Fibroblast of the aortic adventitia (primary cell): ENCODE results near the gene FLAD1. TPM values are rescaled to one million over a fixed set of nuclear protein-coding genes. Genes with fewer than 3 reads are reported as not detected.

ENCODE experiments used
- DNase-seq: peaks from one replicate; pipeline ENCODE4 v3.0.0-alpha.2; 2010; ENCODE audit warnings: low read depth
- H3K4me3 ChIP-seq: 2 replicates; pipeline ENCODE4 v1.5.1; 2011; ENCODE audit warnings: low read depth, mild to moderate bottlenecking, control low read depth, low read length, moderate library complexity
- total RNA-seq: library from RNA; depleted of rRNA; stranded (reverse); fragments of >200 nt; gene quantifications from 2 replicates; pipeline ENCODE4 v1.2.3, GENCODE V29; 2012; ENCODE audit warnings: low replicate concordance
- TF ChIP-seq, protein P1 (sequence below): IDR thresholded peaks from 2 replicates; pipeline ENCODE4 v1.5.1; 2011; ENCODE audit warnings: mild to moderate bottlenecking, low read length, control low read depth, inconsistent platforms; ENCODE audit not compliant: insufficient read depth

Gene FLAD1
- total RNA-seq, 1 donor = 17.7 TPM

GRCh38 chr1:154944401-154945159 lies 38.6 kb upstream of the FLAD1 start:
- no peak for DNase-seq
- TF ChIP-seq, protein P1, sequence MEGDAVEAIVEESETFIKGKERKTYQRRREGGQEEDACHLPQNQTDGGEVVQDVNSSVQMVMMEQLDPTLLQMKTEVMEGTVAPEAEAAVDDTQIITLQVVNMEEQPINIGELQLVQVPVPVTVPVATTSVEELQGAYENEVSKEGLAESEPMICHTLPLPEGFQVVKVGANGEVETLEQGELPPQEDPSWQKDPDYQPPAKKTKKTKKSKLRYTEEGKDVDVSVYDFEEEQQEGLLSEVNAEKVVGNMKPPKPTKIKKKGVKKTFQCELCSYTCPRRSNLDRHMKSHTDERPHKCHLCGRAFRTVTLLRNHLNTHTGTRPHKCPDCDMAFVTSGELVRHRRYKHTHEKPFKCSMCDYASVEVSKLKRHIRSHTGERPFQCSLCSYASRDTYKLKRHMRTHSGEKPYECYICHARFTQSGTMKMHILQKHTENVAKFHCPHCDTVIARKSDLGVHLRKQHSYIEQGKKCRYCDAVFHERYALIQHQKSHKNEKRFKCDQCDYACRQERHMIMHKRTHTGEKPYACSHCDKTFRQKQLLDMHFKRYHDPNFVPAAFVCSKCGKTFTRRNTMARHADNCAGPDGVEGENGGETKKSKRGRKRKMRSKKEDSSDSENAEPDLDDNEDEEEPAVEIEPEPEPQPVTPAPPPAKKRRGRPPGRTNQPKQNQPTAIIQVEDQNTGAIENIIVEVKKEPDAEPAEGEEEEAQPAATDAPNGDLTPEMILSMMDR = no peak
- H3K4me3 ChIP-seq = no peak overlapping the region

GRCh38 chr1:154945160-154945961 lies 37.8 kb upstream of the FLAD1 start:
- DNase-seq = no peak
- H3K4me3 ChIP-seq = no peak overlapping the region
- TF ChIP-seq, protein P1 = no peak

- TF ChIP-seq, protein P1 = no peak
- no peak for DNase-seq
- H3K4me3 ChIP-seq = no peak overlapping the region
Observed at GRCh38 chr1:154945962-154946850, 36.9 kb upstream of the FLAD1 start.

DNA sequence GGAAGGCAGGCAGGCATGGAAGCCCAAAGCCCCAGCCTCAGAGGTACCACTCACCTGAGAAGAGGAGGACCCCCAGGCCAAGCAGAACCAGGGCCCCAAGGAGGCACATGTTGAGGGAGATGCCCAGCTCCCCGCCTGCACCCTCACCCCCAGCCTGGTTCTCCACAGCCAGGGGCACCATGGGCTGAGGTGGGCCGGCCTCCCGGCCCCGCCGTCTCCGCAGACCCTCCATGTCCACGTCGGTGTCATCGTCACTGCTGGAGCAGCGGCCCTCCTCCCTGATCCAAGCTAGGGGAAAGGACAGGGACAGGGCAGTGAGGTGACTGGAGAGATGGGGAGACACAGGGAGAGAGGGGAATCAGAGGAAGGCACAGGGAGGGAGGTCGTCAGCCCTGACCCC lies 35.1 kb upstream of the FLAD1 start:
- H3K4me3 ChIP-seq = no peak overlapping the region
- TF ChIP-seq, protein P1 = no peak
- no peak for DNase-seq

DNA sequence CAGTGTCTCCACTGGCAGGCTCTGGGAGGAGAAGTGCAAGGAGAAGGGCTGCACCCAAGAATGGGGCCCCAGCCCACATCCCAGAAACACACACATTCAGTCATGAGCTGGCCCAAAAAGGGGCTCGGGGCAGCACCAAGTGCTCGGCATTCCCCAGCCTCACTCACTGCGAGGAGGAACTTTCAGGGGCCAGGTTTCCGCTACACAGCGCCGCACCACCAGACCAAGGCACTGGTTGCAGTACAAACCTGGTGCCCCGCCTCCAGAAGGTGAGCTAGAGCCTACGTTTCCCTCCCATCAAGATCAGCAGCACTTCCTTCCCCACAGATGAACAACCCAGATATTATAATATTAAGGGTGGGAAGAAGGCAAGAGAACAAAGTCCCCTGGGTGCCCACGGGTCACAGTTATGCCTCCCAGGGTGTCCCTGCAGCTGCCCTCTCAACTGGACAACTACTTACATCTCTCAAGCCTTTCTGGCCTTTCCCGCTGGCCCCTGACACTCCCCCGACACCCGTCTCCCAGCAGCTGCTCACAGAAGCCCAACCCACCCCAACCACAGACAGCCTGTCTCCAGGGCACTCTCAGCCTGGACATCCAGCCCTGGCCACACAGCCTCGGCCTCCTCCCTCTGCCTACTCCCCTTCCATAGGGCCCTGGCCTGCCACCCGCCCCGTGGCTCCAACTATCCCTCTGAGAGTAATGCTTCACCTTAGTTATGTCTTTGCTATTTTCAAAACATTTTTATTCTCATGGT lies 31.1 kb upstream of the FLAD1 start:
- no peak overlapping the region for H3K4me3 ChIP-seq
- TF ChIP-seq, protein P1 = no peak
- DNase-seq = no peak

DNA sequence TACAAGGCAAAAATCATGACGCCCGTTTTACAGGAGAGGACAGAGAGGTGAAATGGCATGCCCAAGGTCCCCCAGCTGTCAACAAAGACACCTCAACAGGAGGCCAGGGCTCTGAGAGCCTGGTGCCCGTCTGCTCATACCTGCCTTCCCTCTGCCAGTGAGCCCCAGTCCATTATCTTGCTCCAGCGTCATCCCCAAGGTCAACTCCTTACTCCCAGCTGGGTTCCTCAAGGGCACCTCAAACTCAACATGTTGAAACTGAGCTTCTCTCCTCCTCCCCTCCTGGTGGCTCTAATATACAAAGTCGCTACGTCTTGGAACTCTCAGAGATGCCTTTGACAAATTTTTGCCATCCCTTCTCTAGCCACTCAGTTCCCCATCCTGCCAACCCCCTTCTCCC lies 30.5 kb upstream of the FLAD1 start:
- no peak overlapping the region for H3K4me3 ChIP-seq
- no peak for DNase-seq
- TF ChIP-seq, protein P1 = no peak
